Measurements from ENCODE around the gene OAS1.

The OAS1 gene

GRCh38 chr12:112938751-112939150, 32.0 kb downstream of the OAS1 start:
- TF ChIP-seq CEBPB (IDR thresholded peaks at IDR 0.05) (no peak), EP300 (IDR thresholded peaks at IDR 0.05; ENCODE audit: borderline replicate concordance) (no peak), EGR1 (IDR thresholded peaks at IDR 0.05) (no peak), ZBTB7A (IDR thresholded peaks at IDR 0.05; ENCODE audit: low read depth) (no peak), NFIC (IDR thresholded peaks at IDR 0.05) (no peak), YY1 (IDR thresholded peaks at IDR 0.05; ENCODE audit: low read depth) (no peak), FOXM1 (IDR thresholded peaks at IDR 0.05; ENCODE audit: borderline replicate concordance, low read depth) (no peak), TCF12 (IDR thresholded peaks at IDR 0.05; ENCODE audit: low read depth) (no peak), RAD21 (IDR thresholded peaks at IDR 0.05; ENCODE audit: low read depth) (no peak), MAX (IDR thresholded peaks at IDR 0.05) (no peak), CREB1 (IDR thresholded peaks at IDR 0.05; ENCODE audit: low read depth) (no peak), TAF1 (IDR thresholded peaks at IDR 0.05; ENCODE audit: low read depth) (no peak), TEAD4 (IDR thresholded peaks at IDR 0.05) (no peak)
- TF ChIP-seq, protein P1, sequence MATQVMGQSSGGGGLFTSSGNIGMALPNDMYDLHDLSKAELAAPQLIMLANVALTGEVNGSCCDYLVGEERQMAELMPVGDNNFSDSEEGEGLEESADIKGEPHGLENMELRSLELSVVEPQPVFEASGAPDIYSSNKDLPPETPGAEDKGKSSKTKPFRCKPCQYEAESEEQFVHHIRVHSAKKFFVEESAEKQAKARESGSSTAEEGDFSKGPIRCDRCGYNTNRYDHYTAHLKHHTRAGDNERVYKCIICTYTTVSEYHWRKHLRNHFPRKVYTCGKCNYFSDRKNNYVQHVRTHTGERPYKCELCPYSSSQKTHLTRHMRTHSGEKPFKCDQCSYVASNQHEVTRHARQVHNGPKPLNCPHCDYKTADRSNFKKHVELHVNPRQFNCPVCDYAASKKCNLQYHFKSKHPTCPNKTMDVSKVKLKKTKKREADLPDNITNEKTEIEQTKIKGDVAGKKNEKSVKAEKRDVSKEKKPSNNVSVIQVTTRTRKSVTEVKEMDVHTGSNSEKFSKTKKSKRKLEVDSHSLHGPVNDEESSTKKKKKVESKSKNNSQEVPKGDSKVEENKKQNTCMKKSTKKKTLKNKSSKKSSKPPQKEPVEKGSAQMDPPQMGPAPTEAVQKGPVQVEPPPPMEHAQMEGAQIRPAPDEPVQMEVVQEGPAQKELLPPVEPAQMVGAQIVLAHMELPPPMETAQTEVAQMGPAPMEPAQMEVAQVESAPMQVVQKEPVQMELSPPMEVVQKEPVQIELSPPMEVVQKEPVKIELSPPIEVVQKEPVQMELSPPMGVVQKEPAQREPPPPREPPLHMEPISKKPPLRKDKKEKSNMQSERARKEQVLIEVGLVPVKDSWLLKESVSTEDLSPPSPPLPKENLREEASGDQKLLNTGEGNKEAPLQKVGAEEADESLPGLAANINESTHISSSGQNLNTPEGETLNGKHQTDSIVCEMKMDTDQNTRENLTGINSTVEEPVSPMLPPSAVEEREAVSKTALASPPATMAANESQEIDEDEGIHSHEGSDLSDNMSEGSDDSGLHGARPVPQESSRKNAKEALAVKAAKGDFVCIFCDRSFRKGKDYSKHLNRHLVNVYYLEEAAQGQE (IDR thresholded peaks at IDR 0.05; ENCODE audit: low read depth), result no peak
- TF ChIP-seq, protein P2, sequence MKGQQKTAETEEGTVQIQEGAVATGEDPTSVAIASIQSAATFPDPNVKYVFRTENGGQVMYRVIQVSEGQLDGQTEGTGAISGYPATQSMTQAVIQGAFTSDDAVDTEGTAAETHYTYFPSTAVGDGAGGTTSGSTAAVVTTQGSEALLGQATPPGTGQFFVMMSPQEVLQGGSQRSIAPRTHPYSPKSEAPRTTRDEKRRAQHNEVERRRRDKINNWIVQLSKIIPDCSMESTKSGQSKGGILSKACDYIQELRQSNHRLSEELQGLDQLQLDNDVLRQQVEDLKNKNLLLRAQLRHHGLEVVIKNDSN (IDR thresholded peaks at IDR 0.05), result no peak

DNA sequence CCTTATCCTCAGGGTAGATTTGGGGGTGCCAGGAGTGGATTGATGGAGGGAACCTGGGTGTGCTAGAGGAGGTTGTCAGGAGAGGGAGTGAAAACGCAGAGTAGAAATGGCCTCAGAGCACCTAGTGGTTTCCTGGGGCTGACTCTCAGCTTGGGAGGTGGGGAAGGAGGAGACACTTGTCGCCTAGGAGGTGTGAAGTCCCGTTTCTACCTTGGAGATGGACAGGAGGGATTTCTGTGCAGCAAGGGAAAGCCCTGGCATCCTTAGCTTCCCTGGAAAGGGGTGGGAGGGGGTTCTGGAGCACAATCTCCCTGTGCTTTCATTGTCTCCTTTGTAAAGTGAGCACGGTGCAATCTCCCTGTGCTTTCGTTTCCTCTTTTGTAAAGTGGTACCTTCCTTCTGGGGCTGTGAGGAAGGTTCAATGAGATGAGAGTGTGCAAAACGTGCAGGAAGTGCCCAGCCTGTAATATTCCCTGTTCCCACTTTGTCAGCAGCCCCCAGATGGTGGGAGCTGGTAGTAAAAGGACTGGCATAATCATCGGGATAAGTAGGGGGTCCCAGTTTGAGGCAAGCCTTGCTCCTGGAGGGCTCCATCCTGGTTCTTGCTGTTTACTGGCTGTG, 33.1 kb downstream of the OAS1 start:
- no peak for TF ChIP-seq FOXM1 (IDR thresholded peaks at IDR 0.05; ENCODE audit: borderline replicate concordance, low read depth)
- TF ChIP-seq ZBTB7A (IDR thresholded peaks at IDR 0.05; ENCODE audit: low read depth), result no peak

- TF ChIP-seq EGR1 (IDR thresholded peaks at IDR 0.05), result no peak
- TF ChIP-seq, protein P2 (IDR thresholded peaks at IDR 0.05), result no peak
- TF ChIP-seq CREB1 (IDR thresholded peaks at IDR 0.05; ENCODE audit: low read depth), result no peak
- no peak for TF ChIP-seq EP300 (IDR thresholded peaks at IDR 0.05; ENCODE audit: borderline replicate concordance)
- no peak for TF ChIP-seq RAD21 (IDR thresholded peaks at IDR 0.05; ENCODE audit: low read depth)
- TF ChIP-seq YY1 (IDR thresholded peaks at IDR 0.05; ENCODE audit: low read depth), result no peak
- TF ChIP-seq TCF12 (IDR thresholded peaks at IDR 0.05; ENCODE audit: low read depth), result no peak
Measured at GRCh38 chr12:112941528-112942335, 35.0 kb downstream of the OAS1 start.

DNA sequence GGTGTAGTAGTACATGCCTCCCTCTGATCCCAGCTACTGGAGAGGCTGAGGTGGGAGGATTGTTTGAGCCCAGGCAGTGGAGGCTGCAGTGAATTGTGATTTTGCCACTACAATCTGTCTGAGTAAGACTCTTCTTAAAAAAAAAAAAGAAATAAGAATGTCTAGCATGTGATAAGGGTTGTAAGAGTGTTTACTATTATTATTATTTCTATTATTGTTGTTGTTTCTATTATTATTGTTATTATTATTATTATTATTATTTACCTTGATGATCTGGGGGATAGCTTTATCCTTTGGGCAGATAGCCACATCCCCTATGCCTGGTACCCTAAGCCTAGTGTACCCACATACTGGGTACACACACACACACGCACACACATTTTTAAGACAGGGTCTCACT, 35.8 kb downstream of the OAS1 start:
- no peak for TF ChIP-seq TEAD4 (IDR thresholded peaks at IDR 0.05)
- TF ChIP-seq ZBTB7A (IDR thresholded peaks at IDR 0.05; ENCODE audit: low read depth), result no peak
- TF ChIP-seq FOXM1 (IDR thresholded peaks at IDR 0.05; ENCODE audit: borderline replicate concordance, low read depth), result no peak
- no peak for TF ChIP-seq MAX (IDR thresholded peaks at IDR 0.05)
- TF ChIP-seq YY1 (IDR thresholded peaks at IDR 0.05; ENCODE audit: low read depth), result no peak
- TF ChIP-seq TCF12 (IDR thresholded peaks at IDR 0.05; ENCODE audit: low read depth), result no peak
- TF ChIP-seq, protein P1 (IDR thresholded peaks at IDR 0.05; ENCODE audit: low read depth), result no peak
- TF ChIP-seq RAD21 (IDR thresholded peaks at IDR 0.05; ENCODE audit: low read depth), result no peak
- TF ChIP-seq TAF1 (IDR thresholded peaks at IDR 0.05; ENCODE audit: low read depth), result no peak
- TF ChIP-seq NFIC (IDR thresholded peaks at IDR 0.05), result no peak
- no peak for TF ChIP-seq EP300 (IDR thresholded peaks at IDR 0.05; ENCODE audit: borderline replicate concordance)
- no peak for TF ChIP-seq CEBPB (IDR thresholded peaks at IDR 0.05)
- TF ChIP-seq CREB1 (IDR thresholded peaks at IDR 0.05; ENCODE audit: low read depth), result no peak
- TF ChIP-seq, protein P2 (IDR thresholded peaks at IDR 0.05), result no peak
- no peak for TF ChIP-seq EGR1 (IDR thresholded peaks at IDR 0.05)

DNA sequence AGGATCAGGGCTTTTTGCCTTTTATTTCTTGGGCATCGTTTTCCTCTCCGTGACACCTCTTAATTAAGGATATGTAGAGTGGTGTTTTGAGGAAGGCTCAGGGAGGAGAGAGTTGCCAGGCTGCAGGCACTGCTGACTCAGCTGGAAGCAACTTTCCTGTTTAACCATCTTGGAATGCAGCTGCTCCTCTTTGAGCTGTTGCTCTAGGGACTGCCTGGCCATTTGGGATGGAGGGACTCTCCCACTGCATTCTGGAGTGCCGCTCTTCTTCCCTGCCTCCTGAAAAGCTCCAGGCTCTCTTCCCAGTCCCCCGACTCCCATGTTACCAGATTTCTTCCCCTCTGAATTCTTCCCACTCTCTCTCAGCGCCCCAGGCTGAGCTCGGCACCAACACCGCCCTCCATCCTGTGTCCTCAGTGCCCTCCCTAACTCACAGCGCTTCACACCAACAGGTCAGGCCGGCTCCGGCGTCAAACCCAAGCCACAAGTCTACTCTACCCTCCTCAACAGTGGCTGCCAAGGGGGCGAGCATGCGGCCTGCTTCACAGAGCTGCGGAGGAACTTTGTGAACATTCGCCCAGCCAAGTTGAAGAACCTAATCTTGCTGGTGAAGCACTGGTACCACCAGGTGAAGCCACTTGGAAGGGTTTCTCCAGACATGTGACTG, 37.4 kb downstream of the OAS1 start:
- TF ChIP-seq, protein P1 (IDR thresholded peaks at IDR 0.05; ENCODE audit: low read depth), result no peak
- no peak for TF ChIP-seq ZBTB7A (IDR thresholded peaks at IDR 0.05; ENCODE audit: low read depth)
- no peak for TF ChIP-seq TEAD4 (IDR thresholded peaks at IDR 0.05)
- no peak for TF ChIP-seq EP300 (IDR thresholded peaks at IDR 0.05; ENCODE audit: borderline replicate concordance)
- TF ChIP-seq NFIC (IDR thresholded peaks at IDR 0.05), result no peak
- no peak for TF ChIP-seq MAX (IDR thresholded peaks at IDR 0.05)
- TF ChIP-seq, protein P2 (IDR thresholded peaks at IDR 0.05), result no peak
- TF ChIP-seq FOXM1 (IDR thresholded peaks at IDR 0.05; ENCODE audit: borderline replicate concordance, low read depth), result no peak
- no peak for TF ChIP-seq CEBPB (IDR thresholded peaks at IDR 0.05)
- no peak for TF ChIP-seq YY1 (IDR thresholded peaks at IDR 0.05; ENCODE audit: low read depth)

All from Ishikawa (cell line).